ENCODE data around the gene POLR2L. TPM values are rescaled to one million over a fixed set of nuclear protein-coding genes. Genes with fewer than 3 reads are reported as not detected.

Gene POLR2L
- total and polyA plus RNA-seq, 2 of the 13 experiments (the other 11 are each of a cell fraction or from before 2014, with no cell fraction given), result 104 to 114 TPM

DNA sequence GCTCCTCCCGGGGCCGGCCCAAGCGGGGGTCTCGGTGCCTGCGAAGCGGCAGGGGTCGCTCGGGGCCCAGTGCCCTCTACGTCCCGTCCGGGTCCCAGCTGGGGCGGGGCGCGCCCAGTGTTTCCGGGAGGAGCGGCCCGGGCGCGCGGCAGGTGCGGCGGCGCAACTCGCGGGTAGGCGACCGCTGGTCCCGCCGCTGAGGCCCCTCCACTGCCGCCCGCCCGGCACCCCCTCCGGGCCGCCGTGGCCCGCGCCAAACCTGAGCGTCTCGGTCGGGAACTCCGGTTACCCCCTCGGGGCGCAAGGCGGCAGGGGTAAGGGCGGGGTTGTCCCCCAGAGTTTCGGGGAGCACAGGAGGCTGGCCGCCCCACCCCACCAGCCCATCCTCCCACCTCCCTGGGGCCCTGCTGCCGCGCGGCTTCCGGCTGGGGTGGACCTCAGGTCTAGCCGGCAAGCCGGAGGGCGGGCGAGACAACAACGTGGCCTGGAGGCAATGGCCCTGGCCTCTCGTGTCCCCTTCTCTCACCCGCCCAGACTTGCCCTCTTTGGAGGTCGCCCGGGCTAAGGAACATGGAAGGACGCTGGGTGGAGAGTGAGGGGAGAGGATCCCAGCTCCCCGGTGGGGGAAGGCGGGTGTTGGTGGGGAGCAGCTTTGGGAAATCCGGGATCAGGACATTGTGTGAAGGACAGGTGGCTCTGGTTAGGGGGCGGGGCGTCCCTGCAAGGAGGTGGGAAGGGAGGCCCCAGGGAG lies 15.0 kb downstream of the POLR2L start (continued):
- no peak for TF ChIP-seq ZNF569 (CRISPR knock-in tag; IDR thresholded peaks at IDR 0.05; ENCODE audit: borderline replicate concordance)
- TF ChIP-seq SAP130 (CRISPR knock-in tag; IDR thresholded peaks at IDR 0.05; ENCODE audit: low read depth), result peak; percentile 89
- TF ChIP-seq, protein P1, sequence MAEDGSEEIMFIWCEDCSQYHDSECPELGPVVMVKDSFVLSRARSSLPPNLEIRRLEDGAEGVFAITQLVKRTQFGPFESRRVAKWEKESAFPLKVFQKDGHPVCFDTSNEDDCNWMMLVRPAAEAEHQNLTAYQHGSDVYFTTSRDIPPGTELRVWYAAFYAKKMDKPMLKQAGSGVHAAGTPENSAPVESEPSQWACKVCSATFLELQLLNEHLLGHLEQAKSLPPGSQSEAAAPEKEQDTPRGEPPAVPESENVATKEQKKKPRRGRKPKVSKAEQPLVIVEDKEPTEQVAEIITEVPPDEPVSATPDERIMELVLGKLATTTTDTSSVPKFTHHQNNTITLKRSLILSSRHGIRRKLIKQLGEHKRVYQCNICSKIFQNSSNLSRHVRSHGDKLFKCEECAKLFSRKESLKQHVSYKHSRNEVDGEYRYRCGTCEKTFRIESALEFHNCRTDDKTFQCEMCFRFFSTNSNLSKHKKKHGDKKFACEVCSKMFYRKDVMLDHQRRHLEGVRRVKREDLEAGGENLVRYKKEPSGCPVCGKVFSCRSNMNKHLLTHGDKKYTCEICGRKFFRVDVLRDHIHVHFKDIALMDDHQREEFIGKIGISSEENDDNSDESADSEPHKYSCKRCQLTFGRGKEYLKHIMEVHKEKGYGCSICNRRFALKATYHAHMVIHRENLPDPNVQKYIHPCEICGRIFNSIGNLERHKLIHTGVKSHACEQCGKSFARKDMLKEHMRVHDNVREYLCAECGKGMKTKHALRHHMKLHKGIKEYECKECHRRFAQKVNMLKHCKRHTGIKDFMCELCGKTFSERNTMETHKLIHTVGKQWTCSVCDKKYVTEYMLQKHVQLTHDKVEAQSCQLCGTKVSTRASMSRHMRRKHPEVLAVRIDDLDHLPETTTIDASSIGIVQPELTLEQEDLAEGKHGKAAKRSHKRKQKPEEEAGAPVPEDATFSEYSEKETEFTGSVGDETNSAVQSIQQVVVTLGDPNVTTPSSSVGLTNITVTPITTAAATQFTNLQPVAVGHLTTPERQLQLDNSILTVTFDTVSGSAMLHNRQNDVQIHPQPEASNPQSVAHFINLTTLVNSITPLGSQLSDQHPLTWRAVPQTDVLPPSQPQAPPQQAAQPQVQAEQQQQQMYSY (CRISPR knock-in tag; IDR thresholded peaks at IDR 0.05), result peak; percentile 90
- TF ChIP-seq, protein P2, sequence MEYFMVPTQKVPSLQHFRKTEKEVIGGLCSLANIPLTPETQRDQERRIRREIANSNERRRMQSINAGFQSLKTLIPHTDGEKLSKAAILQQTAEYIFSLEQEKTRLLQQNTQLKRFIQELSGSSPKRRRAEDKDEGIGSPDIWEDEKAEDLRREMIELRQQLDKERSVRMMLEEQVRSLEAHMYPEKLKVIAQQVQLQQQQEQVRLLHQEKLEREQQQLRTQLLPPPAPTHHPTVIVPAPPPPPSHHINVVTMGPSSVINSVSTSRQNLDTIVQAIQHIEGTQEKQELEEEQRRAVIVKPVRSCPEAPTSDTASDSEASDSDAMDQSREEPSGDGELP (IDR thresholded peaks at IDR 0.05; ENCODE audit: borderline replicate concordance, low read depth), result peak; percentile 14; the same call in 1 of the 2 replicates
- no peak for TF ChIP-seq SMYD3 (CRISPR knock-in tag; IDR thresholded peaks at IDR 0.05)
- TF ChIP-seq NRL (CRISPR knock-in tag; IDR thresholded peaks at IDR 0.05; ENCODE audit: borderline replicate concordance), result peak; percentile 71; the same call in 1 of the 2 replicates
- peak; percentile 85 for TF ChIP-seq MYC (CRISPR knock-in tag; IDR thresholded peaks at IDR 0.05; ENCODE audit: borderline replicate concordance)
- peak; percentile 57; the same call in 1 of the 2 replicates for TF ChIP-seq DR1 (CRISPR knock-in tag; IDR thresholded peaks at IDR 0.05)
- no peak for TF ChIP-seq ZNF180 (CRISPR knock-in tag; IDR thresholded peaks at IDR 0.05; ENCODE audit: borderline replicate concordance, low read depth)
- peak; percentile 35; the same call in 1 of the 2 replicates for TF ChIP-seq MIER3 (CRISPR knock-in tag; IDR thresholded peaks at IDR 0.05; ENCODE audit: borderline replicate concordance)
- TF ChIP-seq, protein P3, sequence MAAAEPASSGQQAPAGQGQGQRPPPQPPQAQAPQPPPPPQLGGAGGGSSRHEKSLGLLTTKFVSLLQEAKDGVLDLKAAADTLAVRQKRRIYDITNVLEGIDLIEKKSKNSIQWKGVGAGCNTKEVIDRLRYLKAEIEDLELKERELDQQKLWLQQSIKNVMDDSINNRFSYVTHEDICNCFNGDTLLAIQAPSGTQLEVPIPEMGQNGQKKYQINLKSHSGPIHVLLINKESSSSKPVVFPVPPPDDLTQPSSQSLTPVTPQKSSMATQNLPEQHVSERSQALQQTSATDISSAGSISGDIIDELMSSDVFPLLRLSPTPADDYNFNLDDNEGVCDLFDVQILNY (CRISPR knock-in tag; conservative IDR thresholded peaks at IDR 0.05), result peak; percentile 18; the same call in 1 of the 2 replicates
- no peak for TF ChIP-seq ZNF20 (CRISPR knock-in tag; IDR thresholded peaks at IDR 0.05)
- TF ChIP-seq YEATS4 (CRISPR knock-in tag; IDR thresholded peaks at IDR 0.05; ENCODE audit: borderline replicate concordance), result peak; percentile 71
- no peak for TF ChIP-seq ZNF720 (CRISPR knock-in tag; IDR thresholded peaks at IDR 0.05)
- TF ChIP-seq ZNF768 (CRISPR knock-in tag; IDR thresholded peaks at IDR 0.05), result 0 out of 2 replicates have a peak, but pooled peaks have one; percentile 6
- 0 out of 2 replicates have a peak, but pooled peaks have one; percentile 49 for TF ChIP-seq RNF2 (conservative IDR thresholded peaks at IDR 0.05; ENCODE audit: low read depth)
- peak; percentile 57; the same call in 1 of the 2 replicates for TF ChIP-seq ZNF772 (CRISPR knock-in tag; IDR thresholded peaks at IDR 0.05)
- TF ChIP-seq, protein P4, sequence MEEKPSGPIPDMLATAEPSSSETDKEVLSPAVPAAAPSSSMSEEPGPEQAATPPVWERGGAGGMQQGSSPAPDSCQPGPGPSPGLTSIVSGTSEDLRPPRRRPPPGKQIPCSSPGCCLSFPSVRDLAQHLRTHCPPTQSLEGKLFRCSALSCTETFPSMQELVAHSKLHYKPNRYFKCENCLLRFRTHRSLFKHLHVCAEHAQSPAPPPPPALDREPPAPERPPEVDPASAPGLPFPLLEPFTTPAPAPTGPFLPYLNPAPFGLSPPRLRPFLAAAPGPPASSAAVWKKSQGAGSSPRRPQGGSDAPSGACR (CRISPR knock-in tag; IDR thresholded peaks at IDR 0.05), result peak; percentile 89
- TF ChIP-seq, protein P5, sequence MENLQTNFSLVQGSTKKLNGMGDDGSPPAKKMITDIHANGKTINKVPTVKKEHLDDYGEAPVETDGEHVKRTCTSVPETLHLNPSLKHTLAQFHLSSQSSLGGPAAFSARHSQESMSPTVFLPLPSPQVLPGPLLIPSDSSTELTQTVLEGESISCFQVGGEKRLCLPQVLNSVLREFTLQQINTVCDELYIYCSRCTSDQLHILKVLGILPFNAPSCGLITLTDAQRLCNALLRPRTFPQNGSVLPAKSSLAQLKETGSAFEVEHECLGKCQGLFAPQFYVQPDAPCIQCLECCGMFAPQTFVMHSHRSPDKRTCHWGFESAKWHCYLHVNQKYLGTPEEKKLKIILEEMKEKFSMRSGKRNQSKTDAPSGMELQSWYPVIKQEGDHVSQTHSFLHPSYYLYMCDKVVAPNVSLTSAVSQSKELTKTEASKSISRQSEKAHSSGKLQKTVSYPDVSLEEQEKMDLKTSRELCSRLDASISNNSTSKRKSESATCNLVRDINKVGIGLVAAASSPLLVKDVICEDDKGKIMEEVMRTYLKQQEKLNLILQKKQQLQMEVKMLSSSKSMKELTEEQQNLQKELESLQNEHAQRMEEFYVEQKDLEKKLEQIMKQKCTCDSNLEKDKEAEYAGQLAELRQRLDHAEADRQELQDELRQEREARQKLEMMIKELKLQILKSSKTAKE (CRISPR knock-in tag; IDR thresholded peaks at IDR 0.05; ENCODE audit: borderline replicate concordance), result peak; percentile 54; the same call in 1 of the 2 replicates
- peak; percentile 51; the same call in 1 of the 2 replicates for TF ChIP-seq ZNF451 (CRISPR knock-in tag; IDR thresholded peaks at IDR 0.05)
